GM12801 (cell line): Measurements from ENCODE around the gene HEPACAM.

ENCODE experiments used
- TF ChIP-seq, protein P1 (sequence below): IDR thresholded peaks from one replicate; pipeline ENCODE4 v1.5.1; 2011; ENCODE audit warnings: control low read depth; ENCODE audit not compliant: insufficient read length; ENCODE audit errors: extremely low read depth

Gene HEPACAM

DNA sequence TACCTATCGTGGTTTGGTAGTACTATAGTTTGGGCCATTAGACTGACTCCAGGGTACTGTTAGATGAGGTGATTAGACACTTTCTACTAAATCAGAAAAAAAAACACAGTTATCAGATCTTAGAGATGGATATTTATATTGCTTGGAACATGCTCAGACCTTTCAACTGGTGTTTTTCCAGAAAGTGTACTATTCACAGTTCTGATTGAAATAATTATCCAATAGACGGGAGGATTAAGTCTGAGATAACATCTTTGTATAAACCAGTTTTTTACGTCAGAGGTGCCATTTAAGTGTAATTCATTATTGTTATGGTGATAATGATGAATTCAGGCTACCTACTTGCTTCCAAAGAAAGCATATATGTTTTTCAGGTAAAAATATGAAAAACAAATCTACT is 40.7 kb upstream of the HEPACAM start:
- TF ChIP-seq, protein P1, sequence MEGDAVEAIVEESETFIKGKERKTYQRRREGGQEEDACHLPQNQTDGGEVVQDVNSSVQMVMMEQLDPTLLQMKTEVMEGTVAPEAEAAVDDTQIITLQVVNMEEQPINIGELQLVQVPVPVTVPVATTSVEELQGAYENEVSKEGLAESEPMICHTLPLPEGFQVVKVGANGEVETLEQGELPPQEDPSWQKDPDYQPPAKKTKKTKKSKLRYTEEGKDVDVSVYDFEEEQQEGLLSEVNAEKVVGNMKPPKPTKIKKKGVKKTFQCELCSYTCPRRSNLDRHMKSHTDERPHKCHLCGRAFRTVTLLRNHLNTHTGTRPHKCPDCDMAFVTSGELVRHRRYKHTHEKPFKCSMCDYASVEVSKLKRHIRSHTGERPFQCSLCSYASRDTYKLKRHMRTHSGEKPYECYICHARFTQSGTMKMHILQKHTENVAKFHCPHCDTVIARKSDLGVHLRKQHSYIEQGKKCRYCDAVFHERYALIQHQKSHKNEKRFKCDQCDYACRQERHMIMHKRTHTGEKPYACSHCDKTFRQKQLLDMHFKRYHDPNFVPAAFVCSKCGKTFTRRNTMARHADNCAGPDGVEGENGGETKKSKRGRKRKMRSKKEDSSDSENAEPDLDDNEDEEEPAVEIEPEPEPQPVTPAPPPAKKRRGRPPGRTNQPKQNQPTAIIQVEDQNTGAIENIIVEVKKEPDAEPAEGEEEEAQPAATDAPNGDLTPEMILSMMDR = no peak

DNA sequence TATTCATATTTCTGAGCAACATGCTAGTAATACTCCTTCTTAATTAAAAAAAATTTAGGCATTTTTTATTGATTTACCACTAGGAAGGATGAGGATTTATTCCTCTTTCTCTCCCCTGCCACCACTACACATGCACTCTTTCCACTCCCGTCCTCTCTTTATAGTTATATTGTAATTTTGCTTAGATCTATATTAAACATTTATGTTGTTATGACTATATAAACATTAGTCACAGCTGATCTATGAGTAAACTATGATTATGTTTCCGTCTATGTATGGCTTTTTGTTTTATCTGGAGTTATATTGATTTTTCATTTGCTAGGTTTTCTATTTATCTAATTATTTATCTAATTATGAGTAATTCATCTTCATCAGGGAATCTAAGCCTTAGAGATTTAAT is 36.0 kb upstream of the HEPACAM start:
- TF ChIP-seq, protein P1 = no peak

DNA sequence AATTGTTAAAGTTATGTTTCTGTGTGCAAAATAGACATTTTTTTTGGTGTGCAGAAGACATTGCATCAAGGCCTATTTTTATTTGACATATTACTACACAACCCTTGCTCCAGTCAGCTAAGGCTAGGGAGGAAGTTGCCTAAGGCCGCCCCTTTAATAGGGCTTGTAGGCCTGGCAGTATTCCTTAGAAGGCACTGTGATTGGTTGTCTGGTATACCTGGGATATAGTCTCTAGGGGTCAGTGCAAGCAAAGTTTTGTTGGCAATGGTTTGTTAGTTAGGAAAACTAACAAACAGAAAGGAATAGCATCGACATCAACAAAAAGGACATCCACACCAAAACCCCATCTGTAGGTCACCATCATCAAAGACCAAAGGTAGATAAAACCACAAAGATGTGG is 35.1 kb upstream of the HEPACAM start:
- TF ChIP-seq, protein P1 = no peak

DNA sequence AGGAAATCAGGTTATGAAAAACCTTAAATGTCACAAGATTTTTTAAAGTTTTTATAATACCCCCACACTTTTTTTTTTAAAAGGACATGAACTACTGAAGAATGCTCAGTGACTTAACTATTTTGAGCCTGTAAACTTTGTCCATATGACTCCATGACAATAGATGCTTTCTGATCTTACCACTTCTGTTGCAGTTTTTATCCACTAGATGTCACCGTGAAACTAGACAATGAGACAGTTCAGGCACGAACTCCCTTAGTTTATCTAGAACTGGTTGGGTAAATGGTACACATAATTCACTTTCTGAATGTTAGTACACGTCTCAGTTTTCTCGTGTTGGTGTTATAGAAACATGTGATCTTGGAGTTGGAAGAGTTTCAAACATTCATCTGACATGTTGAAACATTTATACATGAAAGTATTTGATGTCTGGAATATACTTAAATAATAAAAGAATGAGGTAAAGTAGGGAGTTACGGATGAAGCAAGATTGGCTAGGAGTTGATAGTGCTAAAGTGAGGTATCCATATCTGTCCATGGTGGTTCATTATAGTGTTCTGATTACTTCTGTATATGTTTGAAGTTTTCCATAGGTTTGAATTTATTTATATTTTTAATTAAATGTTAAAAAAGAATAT is 26.2 kb upstream of the HEPACAM start:
- TF ChIP-seq, protein P1 = no peak

DNA sequence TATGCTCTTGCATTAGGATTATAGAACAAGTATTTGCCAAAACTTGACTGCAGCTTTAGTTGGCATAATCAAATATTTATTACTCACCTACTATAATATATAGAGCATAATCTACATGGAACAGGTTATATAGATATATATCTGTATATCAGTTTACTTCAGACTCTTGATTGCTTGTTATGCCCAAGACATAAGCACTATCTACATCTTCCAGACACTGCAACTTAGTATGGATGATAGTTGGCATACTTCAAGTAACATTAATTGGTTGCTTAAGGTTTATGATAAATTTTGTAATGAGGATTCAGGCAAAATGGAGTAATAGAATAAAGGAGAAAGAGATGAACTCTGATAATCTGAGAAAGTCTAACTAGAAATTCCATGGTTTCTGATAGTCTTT is 19.2 kb upstream of the HEPACAM start:
- TF ChIP-seq, protein P1 = no peak

DNA sequence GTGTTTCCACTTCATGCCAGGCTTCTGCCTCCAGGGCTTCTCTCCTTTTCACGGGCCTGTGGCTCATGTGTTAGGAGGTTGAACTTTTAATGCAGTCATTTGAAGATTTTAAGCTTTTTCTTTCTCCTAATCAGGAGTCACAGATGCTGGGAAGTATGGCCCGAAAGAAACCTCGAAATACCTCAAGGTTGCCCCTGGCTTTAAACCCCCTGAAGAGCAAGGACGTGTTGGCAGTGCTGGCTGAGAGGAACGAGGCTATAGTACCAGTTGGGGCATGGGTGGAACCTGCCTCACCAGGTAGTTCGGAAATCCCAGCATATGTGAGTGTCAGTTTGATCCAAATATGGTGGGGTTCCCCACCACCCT is 18.7 kb upstream of the HEPACAM start:
- TF ChIP-seq, protein P1 = no peak

DNA sequence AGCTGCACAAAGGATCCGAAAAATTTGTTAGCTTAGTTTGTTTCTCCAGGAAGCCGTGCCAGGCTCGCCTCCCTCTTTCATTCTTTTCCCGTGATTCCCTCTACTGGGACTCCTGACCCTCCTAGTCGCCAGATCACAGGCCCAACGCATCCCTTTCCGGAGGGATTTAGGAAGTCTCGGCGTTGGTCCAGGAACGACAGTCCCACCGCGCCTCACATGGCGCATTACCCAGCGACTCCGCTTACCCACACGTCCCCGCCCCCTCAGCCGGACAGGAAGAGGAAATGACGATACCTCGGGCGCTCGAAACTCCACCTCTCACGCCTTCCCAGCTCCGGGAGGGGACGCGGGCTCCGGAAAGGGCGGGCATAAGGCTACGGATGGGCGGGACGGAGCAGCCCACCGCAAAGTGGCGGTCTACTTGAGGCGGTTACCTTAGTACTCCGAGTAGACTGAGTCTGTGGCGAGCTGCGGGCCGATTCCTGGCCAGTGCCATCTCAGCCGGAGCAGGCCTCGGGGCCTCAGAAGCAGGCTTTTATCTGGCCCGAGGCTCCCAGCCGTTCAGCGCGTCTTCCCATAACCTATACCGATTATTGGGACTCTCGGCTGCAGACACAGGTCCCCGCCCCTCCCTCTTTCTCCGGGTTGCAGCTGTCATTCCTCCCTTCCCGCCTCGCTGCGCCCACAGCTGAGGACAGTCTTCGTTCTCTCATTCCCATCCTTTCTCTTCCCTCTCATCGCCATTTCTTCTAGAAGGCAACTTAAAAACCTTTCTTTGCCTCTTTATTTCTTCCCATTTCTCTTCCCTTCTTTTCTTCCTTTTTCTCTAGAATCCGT is 18.1 kb upstream of the HEPACAM start, which contains the start of gene CCDC15:
Gene CCDC15, plus strand, starts transcription at position 450 of the 837 bp plus-strand sequence. CDS start 531 bp downstream, outside the sequence.
- TF ChIP-seq, protein P1 = no peak
